GM10266 (cell line): ENCODE data around the gene DDIT4.

Source experiments
- DNase-seq: peaks from one replicate; pipeline ENCODE4 v3.0.0; 2012; ENCODE audit errors: extremely low spot score
- TF ChIP-seq, protein P1 (sequence below): IDR thresholded peaks from 2 replicates; pipeline ENCODE4 v1.5.1; 2012; ENCODE audit warnings: mild to moderate bottlenecking, low read depth; ENCODE audit not compliant: control insufficient read depth, insufficient read depth; ENCODE audit errors: missing control alignments

The DDIT4 gene

DNA sequence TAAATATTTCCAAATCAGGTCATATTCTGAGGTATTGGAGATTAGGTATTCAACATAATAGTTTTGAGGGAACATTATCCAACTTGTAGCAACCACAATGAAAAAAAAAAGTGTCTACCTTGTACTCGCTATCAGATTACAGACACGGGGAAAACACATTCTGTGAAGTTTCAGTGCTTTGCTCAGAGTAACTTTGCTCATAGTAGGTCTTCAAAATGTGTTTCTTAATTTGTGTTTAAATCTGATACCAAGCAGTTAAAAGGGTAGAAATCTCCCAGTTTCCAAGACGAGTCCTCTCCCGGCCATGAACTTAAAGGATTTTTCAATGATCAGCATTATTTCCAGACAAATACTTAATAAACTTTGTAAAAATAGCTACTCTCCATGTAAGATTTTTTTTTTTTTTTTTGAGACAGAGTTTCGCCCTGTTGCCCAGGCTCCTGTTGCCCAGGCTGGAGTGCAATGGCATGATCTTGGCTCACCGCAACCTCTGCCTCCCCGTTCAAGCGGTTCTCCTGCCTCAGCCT lies 39.2 kb downstream of the DDIT4 start:
- DNase-seq, result no peak
- TF ChIP-seq, protein P1, sequence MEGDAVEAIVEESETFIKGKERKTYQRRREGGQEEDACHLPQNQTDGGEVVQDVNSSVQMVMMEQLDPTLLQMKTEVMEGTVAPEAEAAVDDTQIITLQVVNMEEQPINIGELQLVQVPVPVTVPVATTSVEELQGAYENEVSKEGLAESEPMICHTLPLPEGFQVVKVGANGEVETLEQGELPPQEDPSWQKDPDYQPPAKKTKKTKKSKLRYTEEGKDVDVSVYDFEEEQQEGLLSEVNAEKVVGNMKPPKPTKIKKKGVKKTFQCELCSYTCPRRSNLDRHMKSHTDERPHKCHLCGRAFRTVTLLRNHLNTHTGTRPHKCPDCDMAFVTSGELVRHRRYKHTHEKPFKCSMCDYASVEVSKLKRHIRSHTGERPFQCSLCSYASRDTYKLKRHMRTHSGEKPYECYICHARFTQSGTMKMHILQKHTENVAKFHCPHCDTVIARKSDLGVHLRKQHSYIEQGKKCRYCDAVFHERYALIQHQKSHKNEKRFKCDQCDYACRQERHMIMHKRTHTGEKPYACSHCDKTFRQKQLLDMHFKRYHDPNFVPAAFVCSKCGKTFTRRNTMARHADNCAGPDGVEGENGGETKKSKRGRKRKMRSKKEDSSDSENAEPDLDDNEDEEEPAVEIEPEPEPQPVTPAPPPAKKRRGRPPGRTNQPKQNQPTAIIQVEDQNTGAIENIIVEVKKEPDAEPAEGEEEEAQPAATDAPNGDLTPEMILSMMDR, result no peak

DNA sequence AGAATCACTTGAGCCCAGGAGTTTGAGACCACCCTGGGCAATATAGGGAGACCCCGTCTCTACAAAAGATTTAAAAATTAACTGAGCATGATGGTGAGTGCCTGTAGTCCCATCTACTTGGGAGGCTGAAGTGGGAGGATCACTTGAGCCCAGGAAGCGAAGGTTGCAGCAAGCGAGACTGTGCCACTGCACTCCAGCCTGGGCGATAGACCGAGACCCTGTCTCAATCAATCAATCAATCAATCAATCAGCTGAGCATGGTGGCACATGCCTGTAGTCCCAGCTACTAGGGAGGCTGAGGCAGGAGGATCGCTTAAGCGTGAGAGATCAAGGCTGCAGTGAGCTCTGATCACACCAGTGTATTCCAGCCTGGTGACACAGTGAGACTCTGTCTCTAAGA lies 40.5 kb downstream of the DDIT4 start:
- TF ChIP-seq, protein P1, result no peak
- no peak for DNase-seq

DNA sequence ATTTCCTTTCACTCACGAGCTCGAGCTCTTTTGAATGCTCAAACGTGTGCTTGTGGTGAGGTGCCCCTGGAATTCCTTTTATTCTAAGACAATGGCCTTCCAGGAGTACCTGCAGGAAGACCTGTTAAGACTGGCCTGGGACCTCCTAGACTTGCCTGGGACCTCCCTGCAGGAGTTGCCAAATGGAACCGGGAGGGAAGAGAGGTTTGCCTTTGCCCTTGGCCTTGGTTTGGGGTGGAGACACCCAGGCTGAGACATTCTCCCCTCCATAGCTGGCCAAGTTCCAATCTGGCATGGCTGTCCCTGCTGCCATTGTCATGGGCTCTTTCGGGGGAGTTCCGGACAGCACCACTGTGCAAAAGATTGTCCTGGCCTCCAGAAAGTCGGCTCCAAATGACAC lies 41.3 kb downstream of the DDIT4 start:
- TF ChIP-seq, protein P1, result no peak
- DNase-seq, result no peak

DNA sequence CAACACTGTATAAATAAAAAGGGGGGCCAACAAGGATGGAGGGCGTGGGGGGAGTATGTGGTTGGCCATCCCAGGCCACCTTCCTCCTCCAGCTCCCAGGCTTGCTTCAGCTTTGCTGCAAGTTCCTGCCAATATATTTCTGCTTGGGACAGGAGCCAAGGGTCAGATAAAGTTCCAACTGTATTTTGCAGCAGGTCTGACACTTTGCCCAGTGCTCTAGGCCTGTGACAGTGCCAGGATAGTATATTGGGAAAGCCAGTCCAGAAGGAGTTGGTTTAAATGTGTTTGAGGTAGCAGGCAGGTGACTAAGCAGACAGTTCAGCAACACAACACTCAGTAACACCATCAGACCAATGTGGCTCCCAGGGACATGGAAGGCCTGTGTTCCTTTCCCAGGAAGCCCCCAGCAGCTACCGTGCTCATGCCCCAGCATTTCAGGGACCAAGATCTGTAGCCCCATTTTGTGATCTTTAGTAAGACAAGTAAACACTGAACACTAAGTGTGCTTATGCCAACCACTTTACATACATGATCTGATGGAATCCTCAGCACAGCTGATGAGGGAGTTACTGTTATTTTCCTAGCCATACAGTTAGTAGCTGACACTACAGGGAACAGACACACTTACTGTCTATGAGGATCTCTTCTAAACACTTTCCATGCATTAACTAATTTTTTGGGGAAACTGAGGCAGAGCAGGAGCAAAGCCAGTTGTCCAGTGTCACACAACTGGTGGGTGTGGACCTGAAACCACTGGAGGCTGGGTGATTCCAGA lies 42.1 kb downstream of the DDIT4 start:
- no peak for DNase-seq
- TF ChIP-seq, protein P1, result no peak

DNA sequence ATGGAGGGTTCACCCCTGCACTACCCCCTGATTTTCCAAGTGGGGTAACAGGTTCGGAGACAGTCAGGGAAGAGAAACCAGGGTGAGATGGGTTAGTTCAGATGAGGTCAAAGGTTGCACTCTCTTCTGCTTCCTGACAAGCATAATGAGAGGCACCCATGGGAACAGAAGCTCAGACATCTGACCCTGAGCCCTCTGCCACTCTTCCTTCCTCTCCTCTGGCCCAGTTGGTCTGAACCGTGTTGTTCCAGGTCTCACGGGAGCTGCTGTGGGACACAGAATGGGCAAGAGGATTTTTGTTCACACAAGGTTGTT lies 42.6 kb downstream of the DDIT4 start:
- DNase-seq, result no peak
- TF ChIP-seq, protein P1, result no peak

DNA sequence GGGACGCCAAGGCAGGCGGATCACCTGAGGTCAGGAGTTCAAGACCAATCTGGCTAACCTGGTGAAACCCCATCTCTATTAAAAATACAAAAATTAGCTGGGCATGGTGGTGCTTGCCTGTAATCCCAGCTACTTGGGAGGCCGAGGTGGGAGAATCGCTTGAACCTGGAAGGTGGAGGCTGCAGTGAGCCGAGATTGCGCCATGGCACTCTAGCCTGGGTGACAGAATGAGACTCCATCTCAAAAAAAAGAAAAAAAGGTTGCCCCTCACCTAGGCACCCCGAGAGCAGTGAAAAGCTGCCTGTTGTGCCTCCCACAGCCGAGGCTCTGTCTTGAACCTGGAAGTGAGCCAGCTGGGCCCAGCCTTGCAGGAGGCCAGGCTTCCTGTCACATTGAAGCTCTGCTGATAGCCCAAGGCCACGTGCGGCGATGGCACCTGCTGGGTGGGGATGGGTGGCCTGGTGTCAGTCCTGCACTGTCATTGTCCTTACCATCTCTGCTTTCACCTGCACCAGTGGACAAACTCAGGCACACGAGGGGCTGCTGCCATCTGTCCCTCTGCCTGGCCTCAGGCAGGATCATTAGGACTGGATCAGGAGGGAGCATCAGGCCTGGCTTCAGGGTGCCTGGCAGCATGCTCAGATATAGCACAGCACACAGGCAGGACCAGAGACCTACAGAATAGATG lies 43.2 kb downstream of the DDIT4 start:
- TF ChIP-seq, protein P1, result no peak
- no peak for DNase-seq

DNA sequence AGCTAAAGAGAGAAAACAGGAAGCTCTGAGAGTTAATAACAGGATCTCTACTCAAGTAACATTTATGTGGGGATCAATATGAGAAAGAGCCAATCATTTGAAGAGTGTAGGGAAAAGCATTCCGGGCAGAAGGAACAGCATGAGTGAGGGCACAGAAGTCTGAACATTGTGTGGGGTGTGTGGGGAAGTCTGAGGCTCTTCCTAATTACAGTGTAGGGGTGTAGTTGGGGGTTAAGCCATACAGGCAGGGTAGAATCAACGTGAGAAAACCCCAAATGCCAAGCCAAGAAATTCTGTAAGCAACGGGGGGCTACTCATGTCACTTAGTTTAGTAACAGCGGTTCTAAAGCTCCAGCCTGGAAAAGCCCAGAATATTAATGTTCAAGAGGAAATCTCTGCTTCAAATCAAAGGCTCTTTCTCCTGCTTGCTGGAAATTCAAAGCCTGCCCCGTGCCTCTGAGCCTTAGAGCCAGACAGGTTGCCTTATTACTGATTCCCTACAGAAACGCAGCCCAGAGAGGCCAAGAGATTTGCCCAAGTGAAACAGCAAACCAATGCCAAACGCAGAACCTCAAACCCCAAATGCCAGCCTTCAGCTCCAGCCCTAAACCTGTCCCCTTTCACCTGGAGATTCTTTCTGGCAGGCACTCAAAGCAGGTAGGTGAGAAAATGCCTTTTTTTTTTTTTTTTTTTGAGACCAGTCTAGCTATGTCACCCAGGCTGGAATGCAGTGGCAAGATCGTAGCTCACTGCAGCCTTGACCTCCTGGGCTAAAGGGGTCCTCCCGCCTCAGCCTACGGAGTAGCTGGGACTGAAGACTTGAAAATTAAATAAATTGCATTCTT lies 44.9 kb downstream of the DDIT4 start:
- TF ChIP-seq, protein P1, result no peak
- DNase-seq, result no peak
